DOHH2 (cell line): ENCODE data around the gene FGF11.

ENCODE experiments used
- H3F3A ChIP-seq: fragments of 200-600 bp; sonication (generic), shearing (Covaris generic); 2 replicates; pipeline ENCODE4 v1.6.0; 2016; ENCODE audit warnings: antibody characterized with exemption, mild to moderate bottlenecking; ENCODE audit not compliant: control insufficient read depth, insufficient read depth
- H3K27ac ChIP-seq: fragments of 200-600 bp; sonication (generic); 2 replicates; pipeline ENCODE4 v1.5.1; 2014; ENCODE audit warnings: low read depth, mild to moderate bottlenecking, low read length, moderate library complexity
- H3K27me3 ChIP-seq: fragments of 200-600 bp; sonication (generic); 2 replicates; pipeline ENCODE4 v1.6.1; 2014; ENCODE audit warnings: mild to moderate bottlenecking, low read length, mixed read lengths; ENCODE audit not compliant: control insufficient read depth
- H3K36me3 ChIP-seq: fragments of 200-600 bp; sonication (generic); 2 replicates; pipeline ENCODE4 v1.6.1; 2014; ENCODE audit warnings: mild to moderate bottlenecking, low read length, moderate library complexity, mixed read lengths; ENCODE audit not compliant: control insufficient read depth
- H3K4me1 ChIP-seq: fragments of 200-600 bp; sonication (generic); 2 replicates; pipeline ENCODE4 v1.6.1; 2014; ENCODE audit warnings: mild to moderate bottlenecking, low read length, mixed read lengths; ENCODE audit not compliant: control insufficient read depth
- H3K4me2 ChIP-seq: fragments of 200-600 bp; sonication (generic); 2 replicates; pipeline ENCODE4 v1.6.0; 2014; ENCODE audit warnings: mild to moderate bottlenecking, low read length, moderate library complexity
- H3K4me3 ChIP-seq: fragments of 200-600 bp; sonication (generic); 2 replicates; pipeline ENCODE4 v1.5.1; 2014; ENCODE audit warnings: mild to moderate bottlenecking, low read length, mixed read lengths
- H3K79me2 ChIP-seq: fragments of 200-600 bp; sonication (generic); 2 replicates; pipeline ENCODE4 v1.6.1; 2014; ENCODE audit warnings: mild to moderate bottlenecking, low read length, mixed read lengths; ENCODE audit not compliant: control insufficient read depth
- H3K9me2 ChIP-seq: fragments of 200-600 bp; sonication (generic); replicated peaks from 2 replicates; pipeline ENCODE4 v1.6.1; 2014; ENCODE audit warnings: mild to moderate bottlenecking, low read length, mixed read lengths; ENCODE audit not compliant: control insufficient read depth
- H3K9me3 ChIP-seq: fragments of 200-600 bp; sonication (generic); 2 replicates; pipeline ENCODE4 v1.6.1; 2014; ENCODE audit warnings: antibody characterized with exemption, low read length, mixed read lengths; ENCODE audit not compliant: control insufficient read depth, insufficient read depth
- H4K20me1 ChIP-seq: fragments of 200-600 bp; sonication (generic); 2 replicates; pipeline ENCODE4 v1.6.0; 2014; ENCODE audit warnings: low read depth, mild to moderate bottlenecking, antibody characterized with exemption, low read length, moderate library complexity; ENCODE audit not compliant: control insufficient read depth, insufficient read depth
- CTCF ChIP-seq: fragments of 200-600 bp; sonication (generic); IDR thresholded peaks from one replicate; pipeline ENCODE4 v1.5.1; 2014; ENCODE audit warnings: antibody characterized with exemption, mild to moderate bottlenecking, low read depth, low read length; ENCODE audit not compliant: poor library complexity, severe bottlenecking
- EZH2phosphoT487 ChIP-seq: fragments of 200-600 bp; sonication (generic); IDR thresholded peaks from 2 replicates; pipeline ENCODE4 v1.6.1; 2017; ENCODE audit warnings: borderline replicate concordance, mild to moderate bottlenecking, antibody characterized with exemption, low read length, moderate library complexity, mixed read lengths

FGF11 gene

GRCh38 chr17:7413346-7413985 lies 25.8 kb upstream of the FGF11 start:
- H3K36me3 ChIP-seq, result no peaks in the 10 kb centered on the region

GRCh38 chr17:7414837-7415236 lies 24.5 kb upstream of the FGF11 start:
- no peaks in the 10 kb centered on the region for H3K79me2 ChIP-seq
- H3F3A ChIP-seq, result 0 out of 2 replicates have a peak, but pooled peaks cover 2% of the 10 kb centered on the region
- H3K27me3 ChIP-seq, result no peaks in the 10 kb centered on the region; the same call in 1 of the 2 replicates
- H4K20me1 ChIP-seq, result no peaks in the 10 kb centered on the region
- no peaks in the 10 kb centered on the region for H3K9me3 ChIP-seq
- H3K4me2 ChIP-seq, result no peak overlapping the region
- H3K9me2 ChIP-seq, result no peaks in the 10 kb centered on the region
- H3K4me1 ChIP-seq, result no peaks in the 10 kb centered on the region
- H3K36me3 ChIP-seq, result no peaks in the 10 kb centered on the region
- no peak overlapping the region for H3K4me3 ChIP-seq
- H3K27ac ChIP-seq, result no peak overlapping the region
- no peak for TF ChIP-seq CTCF
- TF ChIP-seq EZH2phosphoT487, result no peak

More at GRCh38 chr17:7413346-7413985, 25.8 kb upstream of the FGF11 start:
- Histone ChIP-seq H3K9me2 (no peaks in the 10 kb centered on the region), H3K4me1 (no peaks in the 10 kb centered on the region), H3K4me3 (no peak overlapping the region), H3F3A (0 out of 2 replicates have a peak, but pooled peaks cover 2% of the 10 kb centered on the region), H4K20me1 (no peaks in the 10 kb centered on the region), H3K4me2 (no peak overlapping the region), H3K79me2 (no peaks in the 10 kb centered on the region), H3K27ac (no peak overlapping the region), H3K27me3 (no peaks in the 10 kb centered on the region; the same call in 1 of the 2 replicates), H3K9me3 (no peaks in the 10 kb centered on the region)
- TF ChIP-seq CTCF, result no peak
- TF ChIP-seq EZH2phosphoT487, result no peak

- H3K9me2 ChIP-seq, result no peaks in the 10 kb centered on the region
- H3F3A ChIP-seq, result 0 out of 2 replicates have a peak, but pooled peaks cover 2% of the 10 kb centered on the region
- no peak overlapping the region for H3K4me3 ChIP-seq
- no peaks in the 10 kb centered on the region for H3K79me2 ChIP-seq
- no peaks in the 10 kb centered on the region for H4K20me1 ChIP-seq
- no peaks in the 10 kb centered on the region for H3K4me1 ChIP-seq
- H3K36me3 ChIP-seq, result no peaks in the 10 kb centered on the region
- no peak overlapping the region for H3K4me2 ChIP-seq
- TF ChIP-seq CTCF, result no peak
- TF ChIP-seq EZH2phosphoT487, result no peak
- no peaks in the 10 kb centered on the region; the same call in 1 of the 2 replicates for H3K27me3 ChIP-seq
- no peaks in the 10 kb centered on the region for H3K9me3 ChIP-seq
- no peak overlapping the region for H3K27ac ChIP-seq
These were observed 23.5 kb upstream of the FGF11 start for GRCh38 chr17:7415784-7416183.
